H1 (cell line): Measurements from ENCODE around the gene RCC2. TPM values are rescaled to one million over a fixed set of nuclear protein-coding genes. Genes with fewer than 3 reads are reported as not detected.

Source experiments
- BACH1 ChIP-seq: IDR thresholded peaks from 2 replicates; pipeline ENCODE4 v1.6.1; 2012; ENCODE audit warnings: low read length, improper control_type of control experiment
- BRCA1 ChIP-seq: IDR thresholded peaks from 2 replicates; pipeline ENCODE4 v1.6.1; 2012; ENCODE audit warnings: low read depth, low read length, improper control_type of control experiment
- CEBPB ChIP-seq: IDR thresholded peaks from 2 replicates; pipeline ENCODE4 v1.6.1; 2012; ENCODE audit warnings: low read depth, low read length
- CHD7 ChIP-seq: fragments of 300-600 bp; sonication (generic); IDR thresholded peaks from 2 replicates; pipeline ENCODE4 v1.7.1; 2012; ENCODE audit warnings: low read length, moderate library complexity, mild to moderate bottlenecking, inconsistent platforms; ENCODE audit not compliant: insufficient replicate concordance
- CREB1 ChIP-seq: IDR thresholded peaks from 2 replicates; pipeline ENCODE4 v1.6.1; 2012; ENCODE audit warnings: inconsistent platforms
- MAFK ChIP-seq: IDR thresholded peaks from 2 replicates; pipeline ENCODE4 v1.6.1; 2012; ENCODE audit warnings: low read depth, mild to moderate bottlenecking, improper control_type of control experiment, low read length
- NANOG ChIP-seq: IDR thresholded peaks from 2 replicates; pipeline ENCODE4 v1.6.1; 2011; ENCODE audit warnings: low read length, low read depth, mild to moderate bottlenecking, inconsistent platforms; ENCODE audit not compliant: insufficient read depth, poor library complexity, severe bottlenecking
- POU5F1 ChIP-seq: IDR thresholded peaks from 2 replicates; pipeline ENCODE4 v1.6.1; 2011; ENCODE audit warnings: low read depth, mild to moderate bottlenecking, low read length, moderate library complexity
- RXRA ChIP-seq: IDR thresholded peaks from 2 replicates; pipeline ENCODE4 v1.6.1; 2011; ENCODE audit warnings: low read depth, mild to moderate bottlenecking, low read length, moderate library complexity; ENCODE audit not compliant: insufficient read depth
- SP1 ChIP-seq: IDR thresholded peaks from 2 replicates; pipeline ENCODE4 v1.6.1; 2011; ENCODE audit warnings: low read depth, low read length
- TEAD4 ChIP-seq: IDR thresholded peaks from 2 replicates; pipeline ENCODE4 v1.6.1; 2012; ENCODE audit warnings: low read depth, low read length, inconsistent platforms, mixed read lengths
- YY1 ChIP-seq: IDR thresholded peaks from 2 replicates; pipeline ENCODE4 v1.6.1; 2011; ENCODE audit warnings: low read depth, mild to moderate bottlenecking, low read length
- polyA plus RNA-seq, 7 experiments: library from polyadenylated mRNA; depleted of rRNA in 3 of 7; stranded (reverse) in 5 of 7; unstranded in 2 of 7; fragments of >200 nt in 5 of 7; fragments of 200-250 nt in 2 of 7; gene quantifications; 1 replicate in 5 of 7; 2 replicates in 1 of 7; 4 replicates in 1 of 7; pipeline versions ENCODE4 v1.2.1 to v1.2.3, GENCODE V29; 2011 to 2013; ENCODE audit warnings: missing spikeins in 2 of 7, mixed read lengths in 2 of 7
- total RNA-seq: library from RNA; stranded (reverse); fragmentation: NEBNext Ultra II Directional; extraction: Animal tissue kit (Norgen Biotek cat#: 25700); gene quantifications from 2 replicates; pipeline ENCODE4 v1.2.1, GENCODE V29; 2021

The RCC2 gene
- total and polyA plus RNA-seq, 2 of the 8 experiments (the other 6 are each of a cell fraction or from before 2014, with no cell fraction given): 229 to 455 TPM

- TF ChIP-seq CHD7: peak; percentile 91
- no peak for TF ChIP-seq MAFK
- TF ChIP-seq TEAD4: no peak
- peak; percentile 98 for TF ChIP-seq NANOG
- peak; percentile 99 for TF ChIP-seq POU5F1
- TF ChIP-seq YY1: no peak
- no peak for TF ChIP-seq RXRA
- TF ChIP-seq BRCA1: no peak
- TF ChIP-seq CEBPB: no peak
- no peak for TF ChIP-seq CREB1
- peak; percentile 86 for TF ChIP-seq SP1
- TF ChIP-seq BACH1: 0 out of 2 replicates have a peak, but pooled peaks have one; percentile 16
Measured at GRCh38 chr1:17470021-17470799, 30.7 kb upstream of the RCC2 start (continued).
